ELF-1 (cell line): ENCODE results near the gene PPP1R1B.

ENCODE experiments used
- DNase-seq: peaks from one replicate; pipeline ENCODE4 v3.0.0-alpha.2; 2016; ENCODE audit warnings: low read depth, low spot score

Gene PPP1R1B

GRCh38 chr17:39652587-39653315 lies 26.0 kb downstream of the PPP1R1B start:
- peak; percentile 88 for DNase-seq

DNA sequence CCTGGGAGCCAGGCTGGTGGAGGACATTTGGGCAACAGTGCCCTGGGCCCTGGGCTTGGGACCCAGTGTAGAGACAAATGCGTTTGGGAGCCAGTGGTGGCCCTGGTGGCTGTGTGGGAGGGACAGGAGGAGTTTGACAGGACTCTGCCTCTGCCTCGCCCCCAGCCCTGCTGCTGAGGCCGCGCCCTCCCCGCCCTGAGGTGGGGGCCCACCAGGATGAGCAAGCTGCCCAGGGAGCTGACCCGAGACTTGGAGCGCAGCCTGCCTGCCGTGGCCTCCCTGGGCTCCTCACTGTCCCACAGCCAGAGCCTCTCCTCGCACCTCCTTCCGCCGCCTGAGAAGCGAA lies 26.5 kb downstream of the PPP1R1B start:
- no peak for DNase-seq

- peak; percentile 65 for DNase-seq
Measured at GRCh38 chr17:39653662-39654331, 27.0 kb downstream of the PPP1R1B start.

GRCh38 chr17:39655105-39655504 lies 28.4 kb downstream of the PPP1R1B start:
- DNase-seq = no peak

DNA sequence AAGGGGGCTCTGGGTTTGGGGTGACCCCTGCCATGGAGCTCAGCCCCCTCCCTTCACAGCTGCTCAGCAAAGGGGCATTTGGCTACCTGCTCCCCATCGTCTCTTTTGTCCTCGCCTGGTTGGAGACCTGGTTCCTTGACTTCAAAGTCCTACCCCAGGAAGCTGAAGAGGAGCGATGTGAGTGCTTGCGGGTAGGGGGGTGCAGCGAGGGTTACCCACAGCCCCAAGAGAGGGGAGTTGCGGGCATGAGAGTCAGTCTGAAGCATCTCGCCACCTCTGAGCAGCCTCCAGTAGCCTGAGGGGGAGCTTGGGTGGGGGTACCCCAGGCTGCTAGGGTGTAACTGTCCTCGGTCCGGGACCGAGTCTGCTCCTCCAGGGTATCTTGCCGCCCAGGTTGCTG lies 31.6 kb downstream of the PPP1R1B start:
- no peak for DNase-seq

- no peak for DNase-seq
Measured at GRCh38 chr17:39658760-39659159, 32.0 kb downstream of the PPP1R1B start.

DNA sequence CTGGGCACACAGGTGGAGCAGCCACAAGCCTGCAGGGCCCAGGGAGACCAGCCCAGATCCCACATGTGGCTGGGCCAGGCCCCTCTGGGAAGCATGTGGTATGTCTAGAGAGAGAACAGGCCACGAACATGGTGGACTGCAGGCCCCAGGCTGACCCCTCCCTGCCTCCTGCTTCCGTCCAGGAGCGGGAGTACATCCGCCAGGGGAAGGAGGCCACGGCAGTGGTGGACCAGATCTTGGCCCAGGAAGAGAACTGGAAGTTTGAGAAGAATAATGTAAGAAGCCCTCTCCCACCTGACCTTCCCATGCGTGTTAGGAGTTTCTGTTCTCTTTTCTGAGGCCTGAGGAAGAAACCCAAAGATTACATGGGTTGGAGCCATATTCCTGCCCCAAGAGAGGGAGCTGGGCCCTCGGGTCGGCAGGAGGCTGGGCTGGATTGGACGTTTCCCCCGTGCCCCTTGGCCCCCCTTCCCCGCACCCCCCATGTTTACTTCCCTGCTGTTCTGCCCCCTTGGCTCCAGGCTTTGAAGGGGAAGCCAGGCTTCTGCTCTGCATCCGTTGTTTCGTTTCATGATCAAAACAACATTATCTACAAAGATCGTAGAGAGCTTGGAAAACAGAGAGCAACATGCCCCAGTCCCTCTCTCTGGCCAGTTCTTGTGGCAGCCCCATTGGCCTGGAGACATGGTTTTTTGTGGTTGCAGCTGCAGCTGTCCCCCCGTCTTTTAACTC lies 32.7 kb downstream of the PPP1R1B start:
- DNase-seq = no peak

DNA sequence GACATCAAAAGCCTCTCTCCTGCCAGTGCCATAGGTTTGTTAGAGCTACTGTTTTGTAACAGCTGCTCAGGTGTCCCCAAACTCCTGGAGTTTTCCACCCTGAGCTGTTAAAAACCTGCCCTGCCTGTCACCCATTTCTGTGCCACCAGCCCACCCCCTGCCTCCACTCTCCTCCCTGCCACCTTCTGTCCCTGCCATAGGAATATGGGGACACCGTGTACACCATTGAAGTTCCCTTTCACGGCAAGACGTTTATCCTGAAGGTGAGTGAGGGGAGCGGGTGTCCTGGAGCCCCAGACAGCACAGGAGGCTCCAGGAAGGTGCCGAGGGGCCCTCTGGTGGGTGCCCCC lies 33.2 kb downstream of the PPP1R1B start:
- no peak for DNase-seq

DNA sequence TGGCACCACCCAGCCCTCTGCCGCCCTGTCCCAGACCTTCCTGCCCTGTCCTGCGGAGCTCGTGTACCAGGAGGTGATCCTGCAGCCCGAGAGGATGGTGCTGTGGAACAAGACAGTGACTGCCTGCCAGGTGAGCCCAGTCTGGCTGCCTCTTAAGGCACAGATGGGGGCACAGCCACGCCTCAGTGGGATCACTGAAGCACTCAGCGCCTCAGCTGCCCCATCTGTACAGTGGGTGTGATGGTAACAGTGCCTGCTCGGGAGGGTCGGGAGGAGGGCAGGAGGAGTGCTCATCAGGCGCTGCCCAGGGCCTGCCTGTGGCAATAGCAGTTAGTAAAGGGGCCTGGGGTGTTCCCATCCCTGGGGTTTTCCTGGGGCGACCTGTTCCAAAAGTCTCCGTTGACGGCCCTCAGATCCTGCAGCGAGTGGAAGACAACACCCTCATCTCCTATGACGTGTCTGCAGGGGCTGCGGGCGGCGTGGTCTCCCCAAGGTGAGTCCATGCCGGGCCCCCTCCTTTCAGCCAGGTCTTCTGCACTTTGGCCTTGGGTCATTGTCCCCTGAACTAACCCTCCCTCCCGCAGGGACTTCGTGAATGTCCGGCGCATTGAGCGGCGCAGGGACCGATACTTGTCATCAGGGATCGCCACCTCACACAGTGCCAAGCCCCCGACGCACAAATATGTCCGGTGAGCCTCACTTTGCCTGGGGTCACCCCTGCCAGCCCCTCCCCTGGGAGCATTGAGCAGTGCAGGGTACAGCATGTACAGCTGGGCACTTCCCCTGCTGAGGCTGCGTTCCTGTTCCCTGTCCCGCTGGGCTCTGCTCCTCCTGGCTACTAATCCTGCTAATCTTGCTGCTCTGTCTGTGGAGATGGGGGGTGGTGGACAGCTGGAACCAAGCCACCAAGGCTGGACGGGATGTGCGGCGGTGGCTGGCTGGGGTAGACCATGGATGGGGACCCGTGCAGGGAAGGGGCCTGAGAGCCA lies 33.9 kb downstream of the PPP1R1B start:
- DNase-seq = no peak

DNA sequence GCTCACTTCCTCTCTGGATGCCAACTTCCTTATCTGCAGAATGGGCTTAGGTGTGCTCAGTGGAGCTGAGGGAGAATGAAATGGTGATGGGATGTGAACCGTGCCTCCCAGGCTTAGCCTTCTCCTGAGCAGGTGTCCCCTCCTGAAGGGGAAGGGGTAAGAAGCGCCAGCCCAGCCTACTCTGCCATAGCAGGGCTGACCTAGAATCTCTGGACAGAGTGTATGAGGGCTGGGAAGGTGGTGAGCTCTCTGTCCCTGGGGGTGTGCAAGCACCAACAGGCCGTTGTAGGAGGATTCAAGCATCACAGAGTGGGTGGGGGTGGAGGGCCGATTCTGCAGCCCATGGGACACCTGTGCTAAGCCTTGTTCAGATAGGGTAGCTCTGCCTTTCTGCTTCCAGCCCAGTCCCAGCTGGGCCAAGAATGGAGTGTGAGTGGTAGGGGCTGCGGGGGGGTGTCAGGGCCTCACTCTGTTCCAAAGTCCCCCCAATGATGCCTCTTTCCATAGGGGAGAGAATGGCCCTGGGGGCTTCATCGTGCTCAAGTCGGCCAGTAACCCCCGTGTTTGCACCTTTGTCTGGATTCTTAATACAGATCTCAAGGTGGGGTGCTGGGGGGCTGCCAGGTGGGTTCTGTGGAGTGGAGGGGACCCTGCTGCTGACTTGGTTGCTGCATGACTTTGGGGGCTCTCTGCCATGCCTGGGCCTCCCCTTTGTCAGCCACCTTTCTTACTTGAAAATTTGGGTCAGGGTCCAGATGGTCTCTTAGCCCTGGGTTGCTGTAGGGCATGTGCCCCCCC lies 35.2 kb downstream of the PPP1R1B start:
- no peak for DNase-seq

DNA sequence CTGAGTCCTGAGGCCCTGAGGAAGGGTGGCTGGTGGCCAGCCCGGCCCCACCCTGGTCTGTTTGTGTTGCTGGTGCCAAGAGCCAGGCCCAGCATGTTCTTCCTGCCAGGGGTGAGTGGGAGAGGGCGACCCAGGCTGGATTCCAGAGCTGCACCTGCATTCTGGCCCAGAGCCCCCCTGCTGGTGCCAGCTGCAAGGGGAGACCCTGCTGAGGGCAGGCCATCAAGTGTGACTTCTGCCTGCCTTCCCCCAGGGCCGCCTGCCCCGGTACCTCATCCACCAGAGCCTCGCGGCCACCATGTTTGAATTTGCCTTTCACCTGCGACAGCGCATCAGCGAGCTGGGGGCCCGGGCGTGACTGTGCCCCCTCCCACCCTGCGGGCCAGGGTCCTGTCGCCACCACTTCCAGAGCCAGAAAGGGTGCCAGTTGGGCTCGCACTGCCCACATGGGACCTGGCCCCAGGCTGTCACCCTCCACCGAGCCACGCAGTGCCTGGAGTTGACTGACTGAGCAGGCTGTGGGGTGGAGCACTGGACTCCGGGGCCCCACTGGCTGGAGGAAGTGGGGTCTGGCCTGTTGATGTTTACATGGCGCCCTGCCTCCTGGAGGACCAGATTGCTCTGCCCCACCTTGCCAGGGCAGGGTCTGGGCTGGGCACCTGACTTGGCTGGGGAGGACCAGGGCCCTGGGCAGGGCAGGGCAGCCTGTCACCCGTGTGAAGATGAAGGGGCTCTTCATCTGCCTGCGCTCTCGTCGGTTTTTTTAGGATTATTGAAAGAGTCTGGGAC lies 36.0 kb downstream of the PPP1R1B start:
- DNase-seq = no peak

DNA sequence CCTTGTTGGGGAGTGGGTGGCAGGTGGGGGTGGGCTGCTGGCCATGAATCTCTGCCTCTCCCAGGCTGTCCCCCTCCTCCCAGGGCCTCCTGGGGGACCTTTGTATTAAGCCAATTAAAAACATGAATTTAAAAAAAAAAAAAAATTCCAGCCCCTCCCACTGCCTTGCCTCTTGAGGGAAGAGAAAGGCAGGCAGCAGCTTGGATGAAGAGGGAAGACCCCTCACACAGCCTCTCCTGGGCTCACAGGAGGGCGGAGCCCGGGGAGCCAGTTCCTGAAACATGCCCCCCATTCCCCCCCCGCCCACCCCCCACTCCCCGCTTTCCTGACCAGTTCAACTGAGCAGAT lies 36.6 kb downstream of the PPP1R1B start:
- DNase-seq = no peak

DNA sequence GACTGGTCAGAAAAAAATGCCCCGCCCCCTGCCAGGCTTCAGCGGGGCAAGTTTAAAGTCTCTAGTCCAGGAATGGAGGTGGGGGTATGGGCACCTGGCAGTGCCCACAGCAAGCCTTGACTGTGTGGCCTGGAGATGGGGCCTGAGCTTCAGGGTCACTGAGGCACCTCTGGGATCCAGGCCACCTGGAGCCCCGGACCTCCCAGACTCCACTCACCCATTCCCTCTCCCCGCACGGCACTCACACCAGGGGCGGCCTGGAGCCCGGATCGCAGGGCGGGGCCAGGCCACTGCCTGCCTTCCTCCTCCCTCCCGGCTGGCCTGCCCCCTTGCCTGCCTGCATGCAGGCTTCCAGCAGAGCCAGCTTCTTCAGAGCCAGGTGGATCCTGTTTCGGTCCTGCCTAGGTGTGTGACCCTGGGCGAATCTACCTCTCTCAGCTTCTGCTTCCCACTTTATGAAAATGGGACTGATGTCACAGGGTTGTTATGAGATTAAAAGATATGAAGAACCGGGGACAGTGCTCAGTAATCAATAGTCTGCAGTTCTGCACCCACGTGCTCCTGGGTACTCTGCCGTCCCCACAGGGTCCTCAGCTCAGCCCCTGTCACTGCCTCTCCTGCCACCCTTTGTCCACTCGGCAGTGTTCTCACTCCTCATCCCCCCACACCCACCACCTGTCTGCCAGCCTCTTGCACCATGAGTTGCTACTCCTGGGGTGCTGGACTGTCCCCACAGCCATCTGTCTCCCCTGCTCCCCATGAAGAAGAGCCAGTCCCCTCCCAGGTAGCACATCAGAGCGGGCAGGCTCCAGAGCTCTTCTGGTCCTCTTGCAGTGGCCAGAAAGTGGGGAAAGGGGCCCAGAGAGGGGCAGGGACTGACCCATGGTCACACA lies 37.2 kb downstream of the PPP1R1B start:
- peak; percentile 78 for DNase-seq

- DNase-seq = no peak
Measured at GRCh38 chr17:39664581-39665561, 38.1 kb downstream of the PPP1R1B start, which contains the start of gene TCAP. Gene TCAP (plus strand): TSS chr17:39665349. CDS start chr17:39665360, 11 bp downstream.

- no peak for DNase-seq
Measured at GRCh38 chr17:39665642-39666224, 39.0 kb downstream of the PPP1R1B start.

DNA sequence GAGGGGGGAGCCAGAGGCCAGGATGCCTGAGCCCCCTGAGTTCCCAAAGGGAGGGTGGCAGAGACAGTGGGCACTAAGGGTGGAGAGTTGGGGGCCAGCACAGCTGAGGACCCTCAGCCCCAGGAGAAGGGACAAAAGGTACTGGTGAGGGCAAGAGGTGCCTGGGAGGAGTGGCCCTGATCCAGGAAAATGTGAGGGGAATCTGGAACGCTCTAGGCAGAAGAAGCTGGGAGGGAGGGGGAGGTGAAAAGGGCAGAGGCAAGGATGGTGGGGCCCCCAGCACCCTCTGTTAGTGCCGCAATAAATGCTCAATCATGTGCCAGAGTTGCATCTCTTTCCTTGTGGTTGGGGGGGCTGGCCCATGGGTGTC lies 39.5 kb downstream of the PPP1R1B start:
- DNase-seq = no peak

DNA sequence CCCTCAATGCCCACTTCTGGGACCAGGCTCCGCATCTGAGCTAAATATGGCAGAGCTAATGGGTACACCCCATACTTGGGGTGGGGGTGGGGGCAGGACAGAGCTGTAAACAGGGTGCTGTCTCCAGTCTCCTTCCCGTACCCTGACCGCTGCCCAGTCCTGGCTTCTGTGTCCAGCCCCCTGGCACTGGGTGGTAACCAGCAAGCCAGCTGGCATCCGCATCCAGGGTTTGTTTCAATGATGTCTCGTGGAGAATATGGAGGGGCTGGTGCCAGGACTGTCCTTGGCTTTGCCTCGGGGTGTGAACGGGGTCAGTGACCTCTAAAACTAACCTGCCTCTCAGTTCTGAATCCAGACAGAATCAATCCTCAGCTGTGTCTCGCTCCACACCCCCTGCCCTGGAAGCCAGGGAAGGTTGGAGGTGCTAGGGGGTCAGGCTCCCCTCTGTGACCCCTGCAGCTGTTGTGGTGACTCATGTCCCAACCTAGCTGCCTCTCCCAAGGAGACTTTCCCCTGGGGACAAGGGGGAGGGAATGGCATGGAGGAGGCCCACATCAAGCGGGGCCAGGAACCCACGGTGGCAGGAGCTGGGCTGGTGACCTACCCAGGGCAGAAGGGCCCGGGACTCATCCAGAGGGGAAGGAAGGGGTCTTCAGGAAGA lies 40.0 kb downstream of the PPP1R1B start:
- no peak for DNase-seq
